ENCODE results near the gene SLC31A2.
"Not testable (repeated sequence)": the region's sequence is repeated elsewhere in the genome, so short reads cannot be mapped to it uniquely, and the experiment has no call there.

The SLC31A2 gene

GRCh38 chr9:113150670-113151611, at the start of gene SLC31A2:
TSS of gene SLC31A2 (plus strand) at chr9:113151007. CDS start at chr9:113151075, 68 bp downstream.
- DNase-seq (ENCODE audit: low spot score) = peak; percentile 92

- DNase-seq (ENCODE audit: low spot score) = not testable (repeated sequence)
Measured at GRCh38 chr9:113105345-113105744, 45.5 kb upstream of the SLC31A2 start.

- DNase-seq (ENCODE audit: low spot score) = not testable (repeated sequence)
Measured at GRCh38 chr9:113111065-113111951, 39.5 kb upstream of the SLC31A2 start.

GRCh38 chr9:113112706-113113510, 37.9 kb upstream of the SLC31A2 start:
- DNase-seq (ENCODE audit: low spot score) = peak; percentile 50

GRCh38 chr9:113118829-113119228, 32.0 kb upstream of the SLC31A2 start:
- DNase-seq (ENCODE audit: low spot score) = not testable (repeated sequence)

GRCh38 chr9:113125386-113126035, 25.3 kb upstream of the SLC31A2 start:
- DNase-seq (ENCODE audit: low spot score) = no peak

- no peak for DNase-seq (ENCODE audit: low spot score)
Measured at GRCh38 chr9:113129466-113129865, 21.3 kb upstream of the SLC31A2 start.

- no peak for DNase-seq (ENCODE audit: low spot score)
Measured at GRCh38 chr9:113129884-113130283, 20.9 kb upstream of the SLC31A2 start.

- DNase-seq (ENCODE audit: low spot score) = peak; percentile 36
Measured at GRCh38 chr9:113131689-113132151, 19.1 kb upstream of the SLC31A2 start.

- DNase-seq (ENCODE audit: low spot score) = no peak
Measured at GRCh38 chr9:113137196-113138168, 13.3 kb upstream of the SLC31A2 start.

- no peak for DNase-seq (ENCODE audit: low spot score)
Measured at GRCh38 chr9:113138760-113139159, 12.0 kb upstream of the SLC31A2 start.

- no peak for DNase-seq (ENCODE audit: low spot score)
Measured at GRCh38 chr9:113139225-113139829, 11.5 kb upstream of the SLC31A2 start.

- DNase-seq (ENCODE audit: low spot score) = no peak
Measured at GRCh38 chr9:113139953-113140352, 10.9 kb upstream of the SLC31A2 start.

GRCh38 chr9:113140896-113141295, 9.9 kb upstream of the SLC31A2 start:
- DNase-seq (ENCODE audit: low spot score) = not testable (repeated sequence)

GRCh38 chr9:113143432-113144227, 7.2 kb upstream of the SLC31A2 start:
- no peak for DNase-seq (ENCODE audit: low spot score)

GRCh38 chr9:113148372-113148705, 2.5 kb upstream of the SLC31A2 start:
- DNase-seq (ENCODE audit: low spot score) = no peak

- no peak for DNase-seq (ENCODE audit: low spot score)
Measured at GRCh38 chr9:113148781-113149510, 1.9 kb upstream of the SLC31A2 start.

- not testable (repeated sequence) for DNase-seq (ENCODE audit: low spot score)
Measured at GRCh38 chr9:113149561-113149960, 1.2 kb upstream of the SLC31A2 start.

Measured in LoVo (cell line).